HEK293T (cell line): ENCODE measurements around the gene CADPS.

Experiments used
- CTCF ChIA-PET: fragments of 350-600 bp; formaldehyde crosslinking; extraction: SDS; loops from one replicate; lab custom pipeline; 2021; ENCODE audit warnings: antibody characterized with exemption, inconsistent platforms; lab: Yijun Ruan, JAX
- POLR2A ChIA-PET: fragments of 350-600 bp; formaldehyde crosslinking; extraction: SDS; loops from one replicate; lab custom pipeline; 2020; ENCODE audit warnings: antibody characterized with exemption, inconsistent platforms; lab: Yijun Ruan, JAX
- DNase-seq: peaks from one replicate; pipeline ENCODE4 v3.0.0; 2012; ENCODE audit warnings: mixed read lengths; ENCODE audit errors: extremely low spot score
- ARNT ChIP-seq: fragments of 450-650 bp; IDR thresholded peaks from 2 replicates; pipeline ENCODE4 v1.6.1; 2017; ENCODE audit warnings: mild to moderate bottlenecking
- BHLHE40 ChIP-seq: fragments of 450-650 bp; IDR thresholded peaks from 2 replicates; pipeline ENCODE4 v1.6.1; 2016; ENCODE audit warnings: mild to moderate bottlenecking, moderate library complexity, borderline replicate concordance
- CTBP1 ChIP-seq: fragments of 450-650 bp; IDR thresholded peaks from 2 replicates; pipeline ENCODE4 v1.6.1; 2016; ENCODE audit warnings: borderline replicate concordance
- ELF4 ChIP-seq: fragments of 450-650 bp; IDR thresholded peaks from 2 replicates; pipeline ENCODE4 v1.6.1; 2017; ENCODE audit warnings: antibody characterized with exemption
- FOXA1 ChIP-seq: fragments of 450-650 bp; IDR thresholded peaks from 2 replicates; pipeline ENCODE4 v1.6.1; 2016; ENCODE audit warnings: mild to moderate bottlenecking
- FOXK2 ChIP-seq: fragments of 450-650 bp; IDR thresholded peaks from 2 replicates; pipeline ENCODE4 v1.6.1; 2016; ENCODE audit warnings: mild to moderate bottlenecking
- FOXM1 ChIP-seq: fragments of 450-650 bp; IDR thresholded peaks from 2 replicates; pipeline ENCODE4 v1.6.1; 2017; ENCODE audit warnings: mild to moderate bottlenecking, borderline replicate concordance
- HDGF ChIP-seq: fragments of 450-650 bp; IDR thresholded peaks from 2 replicates; pipeline ENCODE4 v1.6.1; 2017; ENCODE audit warnings: antibody characterized with exemption, borderline replicate concordance
- L3MBTL2 ChIP-seq: fragments of 450-650 bp; conservative IDR thresholded peaks from 2 replicates; pipeline ENCODE4 v1.6.1; 2016; ENCODE audit warnings: mild to moderate bottlenecking
- LEF1 ChIP-seq: fragments of 450-650 bp; IDR thresholded peaks from 2 replicates; pipeline ENCODE4 v1.6.1; 2017; ENCODE audit warnings: mild to moderate bottlenecking, borderline replicate concordance
- NFRKB ChIP-seq: fragments of 450-650 bp; IDR thresholded peaks from 2 replicates; pipeline ENCODE4 v1.6.1; 2016; ENCODE audit warnings: mild to moderate bottlenecking, moderate library complexity
- PKNOX1 ChIP-seq: fragments of 450-650 bp; IDR thresholded peaks from 2 replicates; pipeline ENCODE4 v1.6.1; 2016
- SP1 ChIP-seq: fragments of 450-650 bp; IDR thresholded peaks from 2 replicates; pipeline ENCODE4 v1.6.1; 2017
- SUZ12 ChIP-seq: fragments of 450-650 bp; IDR thresholded peaks from 2 replicates; pipeline ENCODE4 v1.6.1; 2016; ENCODE audit warnings: mild to moderate bottlenecking
- TARDBP ChIP-seq: fragments of 450-650 bp; IDR thresholded peaks from 2 replicates; pipeline ENCODE4 v1.6.1; 2016
- ZNF384 ChIP-seq: fragments of 450-650 bp; IDR thresholded peaks from 2 replicates; pipeline ENCODE4 v1.6.1; 2016

Gene CADPS

GRCh38 chr3:62602129-62602770 lies 273.0 kb downstream of the CADPS start:
- CTCF ChIA-PET, result interaction anchor here (0.6 kb wide), 1 partner anchor 775 kb away, joined by 5 read pairs; no protein-coding TSS in a partner anchor
- POLR2A ChIA-PET, result no interaction called here
- DNase-seq, result no peak
- TF ChIP-seq FOXK2 (no peak), BHLHE40 (no peak), HDGF (no peak), SP1 (no peak)

GRCh38 chr3:62601238-62602070 lies 273.8 kb downstream of the CADPS start:
- DNase-seq, result no peak

GRCh38 chr3:62600033-62600432 lies 275.2 kb downstream of the CADPS start:
- TF ChIP-seq ZNF384, result no peak
- no peak for TF ChIP-seq LEF1
- TF ChIP-seq FOXA1, result no peak
- no peak for TF ChIP-seq SP1
- no peak for TF ChIP-seq FOXK2
- no peak for TF ChIP-seq PKNOX1
- no peak for TF ChIP-seq BHLHE40
- TF ChIP-seq TARDBP, result no peak
- no peak for TF ChIP-seq L3MBTL2
- TF ChIP-seq FOXM1, result no peak
- no peak for TF ChIP-seq SUZ12
- no peak for TF ChIP-seq ARNT
- TF ChIP-seq ELF4, result no peak
- no peak for TF ChIP-seq NFRKB
- TF ChIP-seq CTBP1, result no peak
- no peak for TF ChIP-seq HDGF
- ChIA-PET CTCF (no interaction called here), POLR2A (no interaction called here)
- no peak for DNase-seq

More at GRCh38 chr3:62601238-62602070, 273.8 kb downstream of the CADPS start:
- TF ChIP-seq ARNT, result no peak
- CTCF ChIA-PET, result interaction anchor here (0.6 kb wide), 2 partner anchors 424 to 776 kb away, joined by 3 to 5 read pairs; no protein-coding TSS in a partner anchor
- POLR2A ChIA-PET, result interaction anchor here (1.0 kb wide), 1 partner anchor 283 kb away, joined by 3 read pairs; no protein-coding TSS in a partner anchor

GRCh38 chr3:62597491-62597890 lies 277.7 kb downstream of the CADPS start:
- no peak for TF ChIP-seq FOXK2
- no peak for TF ChIP-seq FOXA1
- no peak for TF ChIP-seq SP1
- TF ChIP-seq BHLHE40, result no peak
- TF ChIP-seq ARNT, result no peak
- TF ChIP-seq LEF1, result no peak
- no peak for TF ChIP-seq NFRKB
- no peak for TF ChIP-seq ZNF384
- TF ChIP-seq TARDBP, result no peak
- TF ChIP-seq PKNOX1, result no peak
- no peak for TF ChIP-seq CTBP1
- TF ChIP-seq HDGF, result no peak
- TF ChIP-seq ELF4, result no peak
- no peak for TF ChIP-seq SUZ12
- no peak for TF ChIP-seq L3MBTL2
- TF ChIP-seq FOXM1, result no peak
- DNase-seq, result no peak
- ChIA-PET POLR2A (no interaction called here), CTCF (no interaction called here)

GRCh38 chr3:62592408-62592807 lies 282.8 kb downstream of the CADPS start:
- CTCF ChIA-PET, result no interaction called here
- no peak for DNase-seq
- POLR2A ChIA-PET, result no interaction called here
- TF ChIP-seq ARNT (no peak), NFRKB (no peak), FOXM1 (no peak), ZNF384 (no peak), FOXK2 (no peak), L3MBTL2 (no peak), CTBP1 (no peak), HDGF (no peak), TARDBP (no peak), FOXA1 (no peak), LEF1 (no peak), SP1 (no peak), ELF4 (no peak), PKNOX1 (no peak)

GRCh38 chr3:62589078-62589477 lies 286.1 kb downstream of the CADPS start:
- ChIA-PET CTCF (no interaction called here), POLR2A (no interaction called here)
- TF ChIP-seq PKNOX1 (no peak), CTBP1 (no peak), ELF4 (no peak), ZNF384 (no peak), L3MBTL2 (no peak), BHLHE40 (no peak)
- DNase-seq, result no peak
